ENCODE results near the gene NELFA.
"Not testable (repeated sequence)": the region's sequence is repeated elsewhere in the genome, so short reads cannot be mapped to it uniquely, and the experiment has no call there.

The NELFA gene

DNA sequence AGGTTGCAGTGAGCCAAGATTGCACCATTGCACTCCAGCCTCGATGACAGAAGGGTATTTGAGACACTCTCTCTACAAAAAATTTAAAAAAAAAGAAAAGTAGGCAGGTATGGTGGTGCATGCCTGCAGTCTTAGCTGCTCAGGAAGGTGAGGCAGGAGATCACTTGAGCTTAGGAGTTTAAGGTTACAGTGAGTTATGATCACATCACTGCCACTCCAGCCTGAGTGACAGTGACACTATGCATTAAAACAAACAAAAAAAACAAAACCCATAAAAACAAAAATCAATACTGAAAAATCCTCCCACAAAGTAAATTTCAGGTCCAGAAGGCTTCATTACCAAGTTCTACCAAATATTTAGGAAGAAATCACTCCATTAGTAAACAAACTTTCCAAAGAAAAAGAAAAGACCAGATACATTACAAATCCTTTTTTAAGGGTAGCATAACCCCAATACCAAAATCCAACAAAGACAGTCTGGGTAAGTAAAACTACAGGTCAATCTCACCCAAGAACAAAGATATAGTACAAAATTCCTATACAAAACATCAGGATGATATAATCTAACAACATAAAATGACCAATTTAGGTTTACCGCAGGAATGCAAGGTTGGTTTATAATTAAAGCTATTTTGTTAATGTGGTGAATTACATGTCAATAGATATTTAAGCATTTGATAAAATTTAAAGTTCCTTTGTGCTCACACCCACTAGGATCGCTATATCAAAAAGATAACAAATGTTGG, 11.7 kb downstream of the NELFA start:
- TF ChIP-seq, protein P1, sequence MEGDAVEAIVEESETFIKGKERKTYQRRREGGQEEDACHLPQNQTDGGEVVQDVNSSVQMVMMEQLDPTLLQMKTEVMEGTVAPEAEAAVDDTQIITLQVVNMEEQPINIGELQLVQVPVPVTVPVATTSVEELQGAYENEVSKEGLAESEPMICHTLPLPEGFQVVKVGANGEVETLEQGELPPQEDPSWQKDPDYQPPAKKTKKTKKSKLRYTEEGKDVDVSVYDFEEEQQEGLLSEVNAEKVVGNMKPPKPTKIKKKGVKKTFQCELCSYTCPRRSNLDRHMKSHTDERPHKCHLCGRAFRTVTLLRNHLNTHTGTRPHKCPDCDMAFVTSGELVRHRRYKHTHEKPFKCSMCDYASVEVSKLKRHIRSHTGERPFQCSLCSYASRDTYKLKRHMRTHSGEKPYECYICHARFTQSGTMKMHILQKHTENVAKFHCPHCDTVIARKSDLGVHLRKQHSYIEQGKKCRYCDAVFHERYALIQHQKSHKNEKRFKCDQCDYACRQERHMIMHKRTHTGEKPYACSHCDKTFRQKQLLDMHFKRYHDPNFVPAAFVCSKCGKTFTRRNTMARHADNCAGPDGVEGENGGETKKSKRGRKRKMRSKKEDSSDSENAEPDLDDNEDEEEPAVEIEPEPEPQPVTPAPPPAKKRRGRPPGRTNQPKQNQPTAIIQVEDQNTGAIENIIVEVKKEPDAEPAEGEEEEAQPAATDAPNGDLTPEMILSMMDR (IDR thresholded peaks at IDR 0.05; ENCODE audit: low read depth, low read length): no peak
- no peak for DNase-seq (ENCODE audit: extremely low read depth, low read depth)

- DNase-seq (ENCODE audit: extremely low read depth, low read depth): no peak
- TF ChIP-seq, protein P1 (IDR thresholded peaks at IDR 0.05; ENCODE audit: low read depth, low read length): no peak
Observed at GRCh38 chr4:1994938-1995337, 13.8 kb downstream of the NELFA start.

- not testable (repeated sequence) for DNase-seq (ENCODE audit: extremely low read depth, low read depth)
Observed at GRCh38 chr4:1993718-1994516, 14.9 kb downstream of the NELFA start.

GRCh38 chr4:1993169-1993516, 15.6 kb downstream of the NELFA start:
- no peak for DNase-seq (ENCODE audit: extremely low read depth, low read depth)
- TF ChIP-seq, protein P1 (IDR thresholded peaks at IDR 0.05; ENCODE audit: low read depth, low read length): no peak

GRCh38 chr4:1992468-1993168, 16.2 kb downstream of the NELFA start:
- no peak for DNase-seq (ENCODE audit: extremely low read depth, low read depth)

DNA sequence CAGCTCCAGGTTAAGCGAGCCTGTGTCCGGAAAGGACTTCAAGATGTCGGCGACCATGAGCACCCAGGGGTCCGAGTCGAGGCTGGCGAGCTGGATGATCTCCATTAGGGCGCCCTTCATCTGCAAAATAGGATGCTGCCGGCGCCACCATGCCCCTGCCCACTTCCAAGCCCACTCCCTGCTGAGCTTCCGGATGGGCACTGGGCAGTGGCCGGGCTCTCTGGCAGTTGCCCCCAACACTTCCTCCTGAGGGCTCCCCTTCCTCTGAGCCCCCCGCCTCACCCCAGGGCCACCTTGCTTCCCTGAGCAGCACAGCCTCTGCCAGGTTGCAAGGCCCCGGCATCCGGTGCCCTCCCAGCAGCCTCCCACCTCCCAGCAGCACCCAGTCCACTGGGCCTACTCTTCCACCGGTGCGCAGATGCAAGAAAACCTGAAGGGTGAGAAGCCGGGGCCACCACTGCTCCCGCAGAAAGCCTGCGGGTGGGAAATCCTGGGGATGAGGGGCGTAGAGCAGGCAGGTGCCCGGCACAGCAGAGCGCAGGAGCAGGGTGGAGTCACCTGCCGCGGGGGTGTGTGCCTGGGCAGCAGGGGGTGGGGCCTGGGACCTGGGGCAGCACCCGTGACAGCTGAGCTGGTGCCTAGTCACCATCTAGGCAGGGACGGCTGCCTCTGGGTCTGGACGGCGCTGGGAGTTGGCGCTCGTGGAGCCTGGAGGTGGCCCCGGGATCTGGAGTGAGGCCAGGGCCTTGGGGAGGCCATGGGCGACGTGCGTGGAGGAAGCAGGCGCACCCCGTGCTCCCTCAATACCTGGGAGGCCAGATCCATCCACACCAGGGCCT, 17.0 kb downstream of the NELFA start:
- TF ChIP-seq, protein P1 (IDR thresholded peaks at IDR 0.05; ENCODE audit: low read depth, low read length): no peak
- DNase-seq (ENCODE audit: extremely low read depth, low read depth): no peak

More at GRCh38 chr4:1992468-1993168, 16.2 kb downstream of the NELFA start:
- TF ChIP-seq, protein P1 (IDR thresholded peaks at IDR 0.05; ENCODE audit: low read depth, low read length): peak; percentile 27

- TF ChIP-seq, protein P1 (IDR thresholded peaks at IDR 0.05; ENCODE audit: low read depth, low read length): no peak
- no peak for DNase-seq (ENCODE audit: extremely low read depth, low read depth)
Observed at GRCh38 chr4:1991087-1991486, 17.7 kb downstream of the NELFA start.
